Measurements from ENCODE around the gene HRG. TPM values are rescaled to one million over a fixed set of nuclear protein-coding genes. Genes with fewer than 3 reads are reported as not detected.
A peak's percentile ranks its signal among the peaks of the same experiment; 100 is the strongest.
"Not testable (repeated sequence)": the region's sequence is repeated elsewhere in the genome, so short reads cannot be mapped to it uniquely, and the experiment has no call there.

HRG gene
- total and polyA plus RNA-seq, 2 experiments from 2014 or later: not detected

DNA sequence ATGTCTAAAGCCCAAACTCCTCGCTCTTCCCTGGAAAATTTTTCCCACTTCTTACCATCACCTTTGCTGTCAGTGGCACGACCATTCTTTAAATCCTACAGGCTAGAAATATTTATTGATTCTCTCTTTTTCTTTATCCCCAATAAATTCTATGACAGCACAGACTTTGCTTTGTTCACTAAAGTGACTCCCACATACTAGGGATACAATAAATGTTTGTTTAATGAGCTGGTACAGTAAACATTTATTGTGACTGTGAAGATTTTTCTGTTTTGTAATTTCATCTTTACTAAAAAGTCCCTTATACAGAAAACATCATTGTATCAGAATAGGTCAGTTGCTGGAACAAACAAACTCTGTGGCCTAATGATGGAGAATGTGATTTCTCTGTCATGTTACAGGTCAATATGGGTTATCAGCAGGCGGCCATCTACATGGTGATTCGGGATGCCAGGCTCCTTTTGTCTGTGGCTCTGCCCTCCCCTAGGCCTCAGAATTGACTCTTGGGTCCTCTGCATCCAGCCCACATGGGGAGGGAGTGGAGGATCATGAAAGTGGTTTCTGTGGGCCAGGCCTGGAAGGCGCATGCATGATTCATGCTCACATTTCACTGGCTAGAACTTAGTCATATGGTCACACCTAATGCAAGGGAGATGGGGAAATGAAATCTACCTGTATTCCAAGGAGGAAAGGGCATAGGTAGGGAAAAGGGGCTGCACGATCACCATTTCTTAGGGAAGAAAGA is 28.6 kb downstream of the HRG start:
- H3K4me1 ChIP-seq (ENCODE audit: insufficient read depth): no peaks in the 10 kb centered on the region
- WGBS, 2 experiments (ENCODE audit: low coverage in 1 of 2, low lambda C conversion rate in 2 of 2, missing lambda C conversion rate in 2 of 2): 42 to 50% methylated on average over 6 of the region's 6 CpGs
- TF ChIP-seq EZH2 (IDR thresholded peaks at IDR 0.05; ENCODE audit: insufficient read depth, poor library complexity, severe bottlenecking): no peak
- TF ChIP-seq EZH2phosphoT487 (IDR thresholded peaks at IDR 0.05; ENCODE audit: insufficient read depth, low read depth): no peak
- in situ Hi-C loops (cut with MboI): no loop called here
- no peaks in the 10 kb centered on the region for H3K9me3 ChIP-seq (ENCODE audit: low read depth)
- no peaks in the 10 kb centered on the region for H3K9me2 ChIP-seq (ENCODE audit: insufficient read depth)
- H3K27me3 ChIP-seq (replicated peaks; ENCODE audit: insufficient read depth): peaks cover 17% of the 10 kb centered on the region
- H3F3A ChIP-seq (ENCODE audit: insufficient read depth): no peaks in the 10 kb centered on the region
- no peaks in the 10 kb centered on the region for H3K79me2 ChIP-seq (ENCODE audit: insufficient read depth)
- no peak overlapping the region for H2AFZ ChIP-seq
- no peaks in the 10 kb centered on the region for H3K36me3 ChIP-seq (ENCODE audit: low read depth)
- H3K4me3 ChIP-seq: no peak overlapping the region
- H3K4me2 ChIP-seq (ENCODE audit: unreplicated experiment): no peak overlapping the region
- no peaks in the 10 kb centered on the region for H4K20me1 ChIP-seq (ENCODE audit: insufficient read depth)
- no peak overlapping the region for H3K9ac ChIP-seq
- no peak overlapping the region for H3K27ac ChIP-seq
- DNase-seq: no peak

DNA sequence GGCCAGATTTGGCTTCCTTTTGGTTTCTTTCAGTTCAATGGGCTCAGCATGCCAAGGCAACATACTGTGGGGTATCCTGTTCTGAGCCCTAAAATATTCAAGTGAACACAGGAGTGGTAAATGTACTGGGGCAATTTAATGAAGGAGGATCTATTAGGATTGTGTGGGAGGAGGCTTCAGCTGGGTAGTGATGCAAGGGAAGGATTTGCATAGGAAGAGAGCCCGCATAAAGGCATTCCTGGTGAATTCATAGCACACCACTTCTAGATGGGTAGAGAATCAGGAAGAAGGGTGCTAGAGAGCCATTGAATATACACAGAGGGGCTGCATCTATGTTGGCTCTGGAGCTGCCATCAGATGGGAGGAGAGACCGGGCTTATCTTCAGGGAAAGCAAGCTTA is 30.7 kb downstream of the HRG start:
- no peaks in the 10 kb centered on the region for H3K79me2 ChIP-seq (ENCODE audit: insufficient read depth)
- no peaks in the 10 kb centered on the region for H3K9me3 ChIP-seq (ENCODE audit: low read depth)
- no peak for TF ChIP-seq EZH2 (IDR thresholded peaks at IDR 0.05; ENCODE audit: insufficient read depth, poor library complexity, severe bottlenecking)
- TF ChIP-seq EZH2phosphoT487 (IDR thresholded peaks at IDR 0.05; ENCODE audit: insufficient read depth, low read depth): no peak
- WGBS, 2 experiments (ENCODE audit: low coverage in 1 of 2, low lambda C conversion rate in 2 of 2, missing lambda C conversion rate in 2 of 2): 51 to 57% methylated on average over 2 of the region's 2 CpGs
- H3K27ac ChIP-seq: no peak overlapping the region
- no peak overlapping the region for H2AFZ ChIP-seq
- no peaks in the 10 kb centered on the region for H3K4me1 ChIP-seq (ENCODE audit: insufficient read depth)
- H3K9ac ChIP-seq: no peak overlapping the region
- no peaks in the 10 kb centered on the region for H3F3A ChIP-seq (ENCODE audit: insufficient read depth)
- DNase-seq: no peak
- H3K4me2 ChIP-seq (ENCODE audit: unreplicated experiment): no peak overlapping the region
- H3K9me2 ChIP-seq (ENCODE audit: insufficient read depth): no peaks in the 10 kb centered on the region
- no peaks in the 10 kb centered on the region for H4K20me1 ChIP-seq (ENCODE audit: insufficient read depth)
- no peak overlapping the region for H3K4me3 ChIP-seq
- in situ Hi-C loops (cut with MboI): no loop called here
- no peaks in the 10 kb centered on the region for H3K36me3 ChIP-seq (ENCODE audit: low read depth)
- peaks cover 11% of the 10 kb centered on the region for H3K27me3 ChIP-seq (replicated peaks; ENCODE audit: insufficient read depth)

DNA sequence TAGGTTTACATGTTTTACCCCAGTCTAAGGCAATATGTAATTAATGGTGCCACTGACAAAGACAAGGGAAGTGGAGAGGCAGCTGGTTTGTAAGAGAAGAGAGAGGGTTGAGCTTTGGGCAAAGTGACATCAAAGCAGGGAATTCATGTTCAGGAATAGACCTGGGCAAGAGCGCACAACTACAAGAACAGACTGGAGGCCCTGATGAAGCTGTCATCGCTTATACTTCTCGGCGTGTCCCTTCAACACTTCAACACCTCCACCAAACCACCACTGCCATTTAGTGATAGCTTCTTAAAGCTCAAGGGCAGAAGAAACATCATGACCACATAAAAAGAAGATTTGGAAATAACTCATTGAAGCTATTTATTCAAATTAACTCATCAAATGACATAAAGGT is 31.7 kb downstream of the HRG start:
- Histone ChIP-seq H2AFZ (no peak overlapping the region), H3K27ac (no peak overlapping the region), H3K27me3 (replicated peaks; ENCODE audit: insufficient read depth) (peaks cover 10% of the 10 kb centered on the region), H3K36me3 (ENCODE audit: low read depth) (no peaks in the 10 kb centered on the region), H3K4me1 (ENCODE audit: insufficient read depth) (no peaks in the 10 kb centered on the region), H3K9ac (no peak overlapping the region), H4K20me1 (ENCODE audit: insufficient read depth) (no peaks in the 10 kb centered on the region), H3K4me2 (ENCODE audit: unreplicated experiment) (no peak overlapping the region), H3K9me3 (ENCODE audit: low read depth) (no peaks in the 10 kb centered on the region), H3K9me2 (ENCODE audit: insufficient read depth) (no peaks in the 10 kb centered on the region), H3F3A (ENCODE audit: insufficient read depth) (no peaks in the 10 kb centered on the region), H3K4me3 (no peak overlapping the region), H3K79me2 (ENCODE audit: insufficient read depth) (no peaks in the 10 kb centered on the region)
- in situ Hi-C loops (cut with MboI): no loop called here
- 80 to 88% methylated on average over 4 of the region's 4 CpGs for WGBS, 2 experiments (ENCODE audit: low coverage in 1 of 2, low lambda C conversion rate in 2 of 2, missing lambda C conversion rate in 2 of 2)
- no peak for DNase-seq
- TF ChIP-seq EZH2 (IDR thresholded peaks at IDR 0.05; ENCODE audit: insufficient read depth, poor library complexity, severe bottlenecking) (no peak), EZH2phosphoT487 (IDR thresholded peaks at IDR 0.05; ENCODE audit: insufficient read depth, low read depth) (no peak)

DNA sequence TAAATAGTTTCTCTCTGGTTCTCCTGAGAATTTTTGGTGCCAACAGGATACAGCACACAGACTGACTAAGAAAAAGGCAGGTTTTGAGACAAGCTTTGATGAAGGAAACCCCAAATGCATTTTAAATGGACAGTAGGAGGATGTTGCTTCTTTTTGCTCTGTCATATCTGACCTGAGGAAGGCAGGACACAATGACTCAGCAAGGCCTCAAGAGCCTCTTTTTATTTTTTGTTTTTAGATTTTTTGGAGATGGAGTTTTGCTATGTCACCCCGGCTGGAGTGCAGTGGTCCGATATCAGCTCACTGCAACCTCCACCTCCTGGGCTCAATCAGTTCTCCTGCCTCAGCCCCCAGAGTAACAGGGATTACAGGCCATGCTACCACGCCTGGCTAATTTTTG is 34.5 kb downstream of the HRG start:
- Histone ChIP-seq H3K4me1 (ENCODE audit: insufficient read depth) (no peaks in the 10 kb centered on the region), H3K4me2 (ENCODE audit: unreplicated experiment) (no peak overlapping the region), H4K20me1 (ENCODE audit: insufficient read depth) (no peaks in the 10 kb centered on the region), H2AFZ (no peak overlapping the region), H3K9me3 (ENCODE audit: low read depth) (no peaks in the 10 kb centered on the region), H3K27me3 (replicated peaks; ENCODE audit: insufficient read depth) (peaks cover 15% of the 10 kb centered on the region), H3K9me2 (ENCODE audit: insufficient read depth) (no peaks in the 10 kb centered on the region), H3F3A (ENCODE audit: insufficient read depth) (no peaks in the 10 kb centered on the region), H3K9ac (no peak overlapping the region), H3K36me3 (ENCODE audit: low read depth) (no peaks in the 10 kb centered on the region), H3K27ac (no peak overlapping the region), H3K79me2 (ENCODE audit: insufficient read depth) (no peaks in the 10 kb centered on the region), H3K4me3 (no peak overlapping the region)
- DNase-seq: peak; percentile 24
- no peak for TF ChIP-seq EZH2phosphoT487 (IDR thresholded peaks at IDR 0.05; ENCODE audit: insufficient read depth, low read depth)
- TF ChIP-seq EZH2 (IDR thresholded peaks at IDR 0.05; ENCODE audit: insufficient read depth, poor library complexity, severe bottlenecking): no peak
- 74 to 78% methylated on average over 3 of the region's 3 CpGs for WGBS, 2 experiments (ENCODE audit: low coverage in 1 of 2, low lambda C conversion rate in 2 of 2, missing lambda C conversion rate in 2 of 2)
- in situ Hi-C loops (cut with MboI): no loop called here

DNA sequence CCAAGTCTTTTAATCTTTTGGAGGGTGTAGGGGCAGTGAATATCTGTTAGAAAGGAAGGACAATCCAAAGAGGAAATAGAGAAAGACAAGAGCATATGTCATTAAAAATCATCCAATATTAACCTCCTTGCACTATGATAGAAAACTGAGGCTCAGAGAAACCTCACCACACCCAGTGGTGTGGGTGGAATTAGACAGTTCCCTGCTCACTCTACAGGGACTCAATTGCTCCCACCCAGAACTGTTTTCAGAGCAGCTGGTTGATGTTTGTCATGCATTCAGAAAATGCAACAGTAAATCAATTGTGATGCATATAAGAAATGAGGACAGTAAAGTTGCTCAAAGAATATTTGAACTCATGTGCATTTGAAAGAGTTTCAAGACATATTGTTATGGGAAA is 36.6 kb downstream of the HRG start:
- H3K4me1 ChIP-seq (ENCODE audit: insufficient read depth); H4K20me1 ChIP-seq (ENCODE audit: insufficient read depth); H3K27me3 ChIP-seq (replicated peaks; ENCODE audit: insufficient read depth); H3K36me3 ChIP-seq (ENCODE audit: low read depth); H3K4me3 ChIP-seq; H3K27ac ChIP-seq; H3K79me2 ChIP-seq (ENCODE audit: insufficient read depth); H3K4me2 ChIP-seq (ENCODE audit: unreplicated experiment); H3K9me3 ChIP-seq (ENCODE audit: low read depth); DNase-seq; H3F3A ChIP-seq (ENCODE audit: insufficient read depth); H2AFZ ChIP-seq; H3K9me2 ChIP-seq (ENCODE audit: insufficient read depth); H3K9ac ChIP-seq; in situ Hi-C loops (cut with MboI): not testable (repeated sequence)

Data from GM23248 (cell line).